GM21619 (cell line): ENCODE measurements around the gene KRTAP10-11.
"Not testable (repeated sequence)": the region's sequence is repeated elsewhere in the genome, so short reads cannot be mapped to it uniquely, and the experiment has no call there.

Experiments used
- ATAC-seq: cut with Tn5 transposase; IDR thresholded peaks from one replicate; pipeline ENCODE4 v1.9.1; 2021; ENCODE audit not compliant: unreplicated experiment

The KRTAP10-11 gene

DNA sequence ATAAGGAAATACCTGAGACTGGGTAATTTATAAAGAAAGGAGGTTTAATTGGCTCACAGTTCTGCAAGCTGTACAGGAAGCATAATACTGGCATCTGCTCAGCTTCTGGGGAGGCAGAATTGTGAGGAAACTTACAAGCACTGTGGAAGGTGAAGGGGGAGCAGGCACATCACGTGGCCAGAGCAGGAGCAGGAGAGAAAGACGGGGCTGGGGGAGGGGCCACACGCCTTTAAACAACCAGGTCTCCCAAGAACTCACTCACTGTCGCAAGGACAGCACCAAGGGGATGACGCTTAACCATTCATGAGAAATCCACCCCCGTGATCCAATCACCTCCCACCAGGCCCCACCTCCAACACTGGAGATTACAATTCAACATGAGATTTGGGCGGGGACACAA is 15.4 kb downstream of the KRTAP10-11 start:
- ATAC-seq, result not testable (repeated sequence)

GRCh38 chr21:44664691-44665090 is 18.5 kb downstream of the KRTAP10-11 start:
- ATAC-seq, result no peak

DNA sequence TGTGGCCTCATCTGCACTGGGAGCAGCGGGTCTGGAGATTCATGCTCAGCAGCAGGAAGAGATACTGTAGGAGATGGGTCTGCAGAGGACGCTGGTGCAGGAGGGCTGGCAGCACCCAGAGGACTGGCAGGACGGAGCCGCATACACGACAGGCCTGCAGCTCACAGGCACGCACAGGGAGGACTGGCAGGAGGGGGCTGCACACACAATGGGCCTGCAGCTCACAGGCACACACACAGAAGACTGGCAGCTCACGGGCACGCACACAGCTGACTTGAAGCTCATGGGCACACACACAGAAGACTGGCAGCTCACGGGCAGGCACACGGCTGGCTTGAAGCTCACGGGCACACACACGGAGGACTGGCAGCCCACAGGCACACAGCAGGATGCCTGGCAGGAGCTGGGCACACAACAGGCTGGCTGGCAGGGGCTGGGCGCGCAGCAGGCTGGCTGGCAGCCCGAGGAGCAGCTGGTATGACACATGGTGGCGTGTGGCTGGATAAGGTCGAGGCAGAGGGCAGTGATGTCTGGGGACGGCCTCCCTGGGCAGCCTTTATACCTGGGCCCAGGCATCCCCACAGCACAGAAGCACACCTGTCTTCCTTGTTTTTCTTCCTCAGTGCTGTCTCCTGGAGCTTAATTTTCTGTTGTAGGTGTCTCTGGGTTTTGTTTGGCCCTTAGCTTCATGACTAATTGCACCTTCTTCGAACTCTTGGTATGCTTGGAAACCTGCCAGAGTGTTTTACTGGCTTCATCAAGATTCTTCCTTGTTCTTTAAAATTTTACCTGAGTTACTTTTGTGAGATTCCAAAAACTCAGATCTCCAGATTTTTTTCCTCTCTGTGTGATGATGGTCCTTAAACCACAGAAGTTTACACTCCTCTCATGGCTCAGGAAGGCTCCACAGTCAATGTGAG is 20.4 kb downstream of the KRTAP10-11 start, which contains the start of gene KRTAP12-2:
KRTAP12-2 (minus strand) TSS at position 527 of the 920 bp plus-strand sequence; CDS start at position 486, 41 bp downstream.
- ATAC-seq, result no peak

DNA sequence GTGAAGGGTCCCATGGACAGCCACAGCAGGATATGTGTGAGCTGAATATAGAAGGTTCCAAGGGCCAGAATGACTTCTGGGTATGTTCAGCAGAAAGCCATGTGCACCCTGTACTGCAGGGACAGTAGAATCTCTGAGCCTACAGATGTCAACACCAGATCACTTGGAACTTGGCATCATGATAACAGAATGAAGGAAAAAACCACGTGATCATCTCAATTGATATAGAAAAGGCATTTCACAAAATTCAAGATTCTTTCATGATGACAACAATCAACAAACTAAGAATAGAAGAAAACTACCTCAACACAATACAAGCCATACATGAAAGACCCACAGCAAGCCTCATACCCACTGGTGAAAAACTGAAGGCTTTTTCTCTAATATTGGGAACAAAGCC is 21.4 kb downstream of the KRTAP10-11 start:
- no peak for ATAC-seq

- no peak for ATAC-seq
These were observed 24.6 kb downstream of the KRTAP10-11 start for GRCh38 chr21:44670642-44671432.

DNA sequence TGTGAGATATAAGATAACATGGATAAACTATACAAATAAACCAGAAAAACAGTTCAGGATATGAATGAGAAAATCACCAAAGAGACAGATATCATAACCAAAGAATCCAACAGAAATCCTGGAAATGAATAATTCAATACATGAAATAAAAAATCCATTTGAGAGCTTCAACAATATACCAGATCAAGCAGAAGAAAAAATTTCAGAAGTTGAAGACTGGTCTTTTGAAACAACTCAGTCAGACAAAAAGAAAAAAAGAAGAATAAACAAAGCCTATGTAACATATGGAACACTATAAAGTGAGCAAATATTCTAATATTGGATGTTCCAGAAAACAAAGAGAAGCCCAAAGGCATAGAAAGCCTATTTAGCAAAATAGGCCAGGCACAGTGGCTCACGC is 25.7 kb downstream of the KRTAP10-11 start:
- ATAC-seq, result no peak

GRCh38 chr21:44677881-44678280 is 31.7 kb downstream of the KRTAP10-11 start:
- no peak for ATAC-seq

DNA sequence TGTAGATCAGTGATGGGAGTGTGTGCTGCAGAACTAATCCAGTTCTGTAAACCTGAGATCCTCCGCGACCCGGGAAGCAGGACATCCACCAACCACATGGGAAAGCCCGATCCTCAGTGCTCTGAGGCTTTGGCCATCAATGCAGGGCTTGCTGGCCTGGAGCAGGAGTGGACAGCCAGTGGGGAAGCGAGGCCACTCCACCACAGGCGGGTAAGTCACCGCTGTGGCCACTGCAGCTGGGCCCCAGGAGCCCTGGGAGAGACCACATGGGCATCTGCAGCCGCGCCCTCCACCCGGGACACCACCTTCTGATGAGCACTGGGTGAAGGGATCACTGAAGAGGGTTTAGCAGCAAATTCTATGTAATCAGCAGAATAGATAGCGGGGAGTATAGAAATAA is 34.9 kb downstream of the KRTAP10-11 start:
- ATAC-seq, result no peak

- no peak for ATAC-seq
These were observed 35.8 kb downstream of the KRTAP10-11 start, which contains the start of gene KRTAP12-1 for GRCh38 chr21:44681861-44682579. TSS of gene KRTAP12-1 (minus strand) at chr21:44682163. CDS start at chr21:44682123, 40 bp downstream.

- ATAC-seq, result no peak
These were observed 36.5 kb downstream of the KRTAP10-11 start for GRCh38 chr21:44682580-44683151.

- no peak for ATAC-seq
These were observed 37.9 kb downstream of the KRTAP10-11 start for GRCh38 chr21:44684077-44684476.

- no peak for ATAC-seq
These were observed 38.3 kb downstream of the KRTAP10-11 start for GRCh38 chr21:44684483-44684882.

DNA sequence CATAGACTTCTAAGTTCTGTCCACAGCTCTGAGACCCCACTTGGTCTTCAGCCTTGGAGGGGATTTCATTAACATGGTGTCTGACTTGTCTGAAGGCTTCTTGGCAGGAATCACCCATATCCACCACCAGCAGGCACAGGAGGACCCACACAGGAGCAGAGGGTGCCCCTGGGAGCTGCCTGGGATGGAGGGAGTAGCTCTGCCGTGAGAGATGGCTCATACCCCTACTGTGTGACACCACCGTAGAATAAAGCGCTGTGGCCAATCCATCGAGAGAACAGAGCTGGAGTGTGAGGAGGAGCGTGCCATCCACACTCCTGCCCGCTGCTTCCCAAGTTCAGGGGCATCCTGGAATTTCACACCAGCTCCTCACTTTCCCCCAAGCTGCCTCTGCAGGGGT is 38.8 kb downstream of the KRTAP10-11 start:
- not testable (repeated sequence) for ATAC-seq

DNA sequence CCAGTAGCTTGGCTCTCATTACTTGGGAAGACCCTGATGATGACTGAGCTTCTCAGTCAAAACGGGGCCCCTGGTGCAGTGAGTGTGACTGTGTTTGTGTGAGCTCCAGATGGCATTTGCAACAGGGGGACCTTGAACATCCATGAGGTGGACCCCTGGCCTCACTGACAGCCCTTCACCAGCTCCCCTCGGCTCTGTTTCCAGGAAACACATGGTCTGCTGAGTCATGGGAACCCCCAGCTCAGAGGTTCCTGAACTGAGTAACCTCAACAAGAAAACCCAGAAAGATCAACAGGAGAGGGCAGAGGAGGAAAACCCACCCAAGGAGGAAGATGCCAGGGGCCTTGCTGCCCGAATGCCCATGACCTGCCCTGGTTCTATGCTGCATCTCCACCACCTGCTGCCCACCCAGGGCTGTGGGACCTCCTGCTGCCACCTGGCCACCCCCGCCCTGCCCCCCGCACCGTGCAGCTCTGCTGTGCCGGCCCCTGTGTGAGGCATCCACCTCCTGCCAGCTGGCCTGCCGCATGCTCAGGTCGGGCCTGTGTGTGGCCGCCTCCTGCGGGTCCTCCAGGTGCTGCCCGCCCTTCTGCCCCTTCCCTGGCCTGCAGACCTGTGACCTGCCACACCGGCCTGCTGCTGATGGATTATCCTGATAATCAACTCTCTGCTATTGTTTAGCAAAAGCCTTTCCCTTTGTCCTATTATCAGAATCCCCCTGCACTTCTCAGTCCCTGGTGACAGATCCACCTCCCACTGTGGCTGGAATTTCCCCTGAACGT is 40.0 kb downstream of the KRTAP10-11 start:
- no peak for ATAC-seq

- no peak for ATAC-seq
These were observed 40.8 kb downstream of the KRTAP10-11 start for GRCh38 chr21:44686843-44687561.

DNA sequence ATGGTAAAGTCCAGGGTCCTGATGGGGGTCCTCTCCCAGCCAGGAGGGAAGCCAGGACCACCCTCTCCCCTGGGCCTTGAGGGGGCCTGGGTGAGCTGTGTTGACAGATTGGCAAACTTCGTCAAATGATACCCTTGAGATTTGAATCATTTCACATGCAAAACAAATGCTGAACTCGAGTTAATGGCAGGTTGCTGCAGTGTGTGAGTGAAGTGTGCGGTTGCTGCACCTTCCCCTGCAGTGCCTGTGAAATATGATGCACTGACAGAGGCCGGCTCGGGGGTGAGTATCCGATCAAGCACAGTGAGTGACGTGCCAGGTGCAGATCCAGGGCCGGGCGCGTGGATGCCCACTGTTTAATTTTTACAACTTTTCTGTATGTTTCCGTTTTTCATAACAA is 41.5 kb downstream of the KRTAP10-11 start:
- no peak for ATAC-seq

GRCh38 chr21:44689740-44690139 is 43.5 kb downstream of the KRTAP10-11 start:
- ATAC-seq, result not testable (repeated sequence)

- no peak for ATAC-seq
These were observed 45.5 kb downstream of the KRTAP10-11 start for GRCh38 chr21:44691686-44692085.

- ATAC-seq, result no peak
These were observed 46.7 kb downstream of the KRTAP10-11 start for GRCh38 chr21:44692798-44693512.
